Keratinocyte (primary cell): ENCODE results near the gene LAMB4. TPM values are rescaled to one million over a fixed set of nuclear protein-coding genes. Genes with fewer than 3 reads are reported as not detected.

ENCODE experiments used
- polyA plus RNA-seq, 5 experiments: library from polyadenylated mRNA; depleted of rRNA in 3 of 5; stranded (reverse) in 3 of 5; stranded (forward) in 1 of 5; unstranded in 1 of 5; fragments of >200 nt; gene quantifications; 1 replicate in 1 of 5; 2 replicates in 3 of 5; 3 replicates in 1 of 5; pipeline versions ENCODE4 v1.2.1 to v1.2.3, GENCODE V29; 2011 to 2012; ENCODE audit warnings: missing spikeins in 2 of 5, low read depth in 1 of 5, low replicate concordance in 1 of 5
- small RNA-seq, 3 experiments: library from RNA; depleted of rRNA; stranded (forward); fragments of <200 nt; gene quantifications; one replicate each; pipeline ENCODE3, GENCODE V24; 2012; ENCODE audit warnings: low read depth in 3 of 3, low replicate concordance in 1 of 3; ENCODE audit not compliant: insufficient read length in 3 of 3

LAMB4 gene
- polyA plus RNA-seq, 1 donor (not counting 4 experiments of a cell fraction or from before 2014, with no cell fraction given): 3.7 TPM

Small RNA genes within 50 kb of the gene (small RNA-seq; reads per million reads assigned to genes)
- 0 reads per million in 3 experiments for gene RF00012

Other genes with a start within 250 kb of the LAMB4 start
- gene DLD, start 239.2 kb downstream of the LAMB4 start, polyA plus RNA-seq: 108 to 153 TPM (median 143 TPM) in 3 replicates
- gene LAMB1, start 127.2 kb downstream of the LAMB4 start, polyA plus RNA-seq: 74.1 to 97.9 TPM (median 79.8 TPM) in 3 replicates